Stimulated activated naive CD8-positive, alpha-beta T cell treated with anti-CD3 and anti-CD28 coated beads, Interleukin-15, Interleukin-2, amounts not matched to agents 100 ng/mL and 50 ng/mL, for 24 hours (primary cell): ENCODE results near the gene DDIT4.

Experiments used
- H3K27ac Mint-ChIP-seq: one replicate; pipeline ENCODE4 v1.8.0; 2021; ENCODE audit warnings: mild to moderate bottlenecking, mixed read lengths
- H3K27me3 Mint-ChIP-seq: one replicate; pipeline ENCODE4 v1.8.0; 2021; ENCODE audit warnings: mixed read lengths
- H3K36me3 Mint-ChIP-seq: one replicate; pipeline ENCODE4 v1.8.0; 2021; ENCODE audit warnings: low read depth, mixed read lengths
- H3K4me1 Mint-ChIP-seq: one replicate; pipeline ENCODE4 v1.8.0; 2021; ENCODE audit warnings: low read depth, mixed read lengths
- H3K4me3 Mint-ChIP-seq: one replicate; pipeline ENCODE4 v1.8.0; 2021; ENCODE audit warnings: mild to moderate bottlenecking, mixed read lengths
- H3K9me3 Mint-ChIP-seq: one replicate; pipeline ENCODE4 v1.8.0; 2021; ENCODE audit warnings: mixed read lengths

Gene DDIT4

GRCh38 chr10:72309290-72310240, 35.8 kb downstream of the DDIT4 start:
- Mint-ChIP-seq H3K4me3 (peak overlapping the region; percentile 49), H3K36me3 (no peaks in the 10 kb centered on the region), H3K27me3 (no peaks in the 10 kb centered on the region), H3K27ac (peak overlapping the region; percentile 91), H3K4me1 (peaks cover 69% of the 10 kb centered on the region), H3K9me3 (no peaks in the 10 kb centered on the region)

DNA sequence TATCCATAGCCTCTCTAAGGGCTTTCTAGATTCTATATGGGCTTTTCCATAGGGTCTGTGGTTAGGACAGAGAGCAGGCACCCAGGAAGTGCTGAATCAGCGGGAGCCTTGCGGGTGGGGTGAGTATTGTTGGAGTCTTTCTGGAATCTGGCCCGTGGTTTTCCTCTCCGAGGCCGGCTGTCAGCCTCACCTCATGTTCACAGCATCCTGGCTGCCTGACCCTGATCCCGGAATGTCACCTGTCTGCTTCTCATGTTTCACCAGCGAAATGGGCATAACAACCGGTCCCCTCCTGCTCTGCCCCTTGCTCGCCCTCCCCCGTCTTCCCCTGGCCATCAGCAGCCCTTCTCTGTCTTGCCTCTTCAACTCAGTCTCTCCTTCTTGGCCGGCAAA, 36.5 kb downstream of the DDIT4 start:
- peak overlapping the region; percentile 91 for H3K27ac Mint-ChIP-seq

GRCh38 chr10:72310636-72311035, 36.9 kb downstream of the DDIT4 start:
- peaks cover 67% of the 10 kb centered on the region for H3K4me1 Mint-ChIP-seq
- H3K36me3 Mint-ChIP-seq: no peaks in the 10 kb centered on the region
- peak overlapping the region; percentile 79 for H3K27ac Mint-ChIP-seq
- no peaks in the 10 kb centered on the region for H3K27me3 Mint-ChIP-seq
- no peaks in the 10 kb centered on the region for H3K9me3 Mint-ChIP-seq
- no peak overlapping the region for H3K4me3 Mint-ChIP-seq

More for the DNA sequence above, 36.5 kb downstream of the DDIT4 start:
- Mint-ChIP-seq H3K27me3 (no peaks in the 10 kb centered on the region), H3K9me3 (no peaks in the 10 kb centered on the region), H3K4me3 (no peak overlapping the region), H3K4me1 (peaks cover 67% of the 10 kb centered on the region), H3K36me3 (no peaks in the 10 kb centered on the region)

GRCh38 chr10:72311667-72312066, 37.9 kb downstream of the DDIT4 start:
- no peaks in the 10 kb centered on the region for H3K36me3 Mint-ChIP-seq
- no peaks in the 10 kb centered on the region for H3K27me3 Mint-ChIP-seq
- peak overlapping the region; percentile 47 for H3K27ac Mint-ChIP-seq

DNA sequence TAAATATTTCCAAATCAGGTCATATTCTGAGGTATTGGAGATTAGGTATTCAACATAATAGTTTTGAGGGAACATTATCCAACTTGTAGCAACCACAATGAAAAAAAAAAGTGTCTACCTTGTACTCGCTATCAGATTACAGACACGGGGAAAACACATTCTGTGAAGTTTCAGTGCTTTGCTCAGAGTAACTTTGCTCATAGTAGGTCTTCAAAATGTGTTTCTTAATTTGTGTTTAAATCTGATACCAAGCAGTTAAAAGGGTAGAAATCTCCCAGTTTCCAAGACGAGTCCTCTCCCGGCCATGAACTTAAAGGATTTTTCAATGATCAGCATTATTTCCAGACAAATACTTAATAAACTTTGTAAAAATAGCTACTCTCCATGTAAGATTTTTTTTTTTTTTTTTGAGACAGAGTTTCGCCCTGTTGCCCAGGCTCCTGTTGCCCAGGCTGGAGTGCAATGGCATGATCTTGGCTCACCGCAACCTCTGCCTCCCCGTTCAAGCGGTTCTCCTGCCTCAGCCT, 39.2 kb downstream of the DDIT4 start:
- no peaks in the 10 kb centered on the region for H3K27me3 Mint-ChIP-seq

More at GRCh38 chr10:72311667-72312066, 37.9 kb downstream of the DDIT4 start:
- Mint-ChIP-seq H3K9me3 (no peaks in the 10 kb centered on the region), H3K4me1 (peaks cover 68% of the 10 kb centered on the region), H3K4me3 (no peak overlapping the region)

GRCh38 chr10:72314263-72314662, 40.5 kb downstream of the DDIT4 start:
- H3K27ac Mint-ChIP-seq: no peak overlapping the region
- peaks cover 66% of the 10 kb centered on the region for H3K4me1 Mint-ChIP-seq
- H3K27me3 Mint-ChIP-seq: no peaks in the 10 kb centered on the region
- no peaks in the 10 kb centered on the region for H3K9me3 Mint-ChIP-seq
- no peak overlapping the region for H3K4me3 Mint-ChIP-seq
- no peaks in the 10 kb centered on the region for H3K36me3 Mint-ChIP-seq

More for the DNA sequence above, 39.2 kb downstream of the DDIT4 start:
- Mint-ChIP-seq H3K27ac (no peak overlapping the region), H3K36me3 (no peaks in the 10 kb centered on the region), H3K4me3 (no peak overlapping the region), H3K4me1 (peaks cover 66% of the 10 kb centered on the region), H3K9me3 (no peaks in the 10 kb centered on the region)

DNA sequence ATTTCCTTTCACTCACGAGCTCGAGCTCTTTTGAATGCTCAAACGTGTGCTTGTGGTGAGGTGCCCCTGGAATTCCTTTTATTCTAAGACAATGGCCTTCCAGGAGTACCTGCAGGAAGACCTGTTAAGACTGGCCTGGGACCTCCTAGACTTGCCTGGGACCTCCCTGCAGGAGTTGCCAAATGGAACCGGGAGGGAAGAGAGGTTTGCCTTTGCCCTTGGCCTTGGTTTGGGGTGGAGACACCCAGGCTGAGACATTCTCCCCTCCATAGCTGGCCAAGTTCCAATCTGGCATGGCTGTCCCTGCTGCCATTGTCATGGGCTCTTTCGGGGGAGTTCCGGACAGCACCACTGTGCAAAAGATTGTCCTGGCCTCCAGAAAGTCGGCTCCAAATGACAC, 41.3 kb downstream of the DDIT4 start:
- no peaks in the 10 kb centered on the region for H3K27me3 Mint-ChIP-seq
- H3K4me3 Mint-ChIP-seq: no peak overlapping the region
- no peaks in the 10 kb centered on the region for H3K9me3 Mint-ChIP-seq
- no peak overlapping the region for H3K27ac Mint-ChIP-seq
- H3K36me3 Mint-ChIP-seq: no peaks in the 10 kb centered on the region
- peaks cover 61% of the 10 kb centered on the region for H3K4me1 Mint-ChIP-seq

DNA sequence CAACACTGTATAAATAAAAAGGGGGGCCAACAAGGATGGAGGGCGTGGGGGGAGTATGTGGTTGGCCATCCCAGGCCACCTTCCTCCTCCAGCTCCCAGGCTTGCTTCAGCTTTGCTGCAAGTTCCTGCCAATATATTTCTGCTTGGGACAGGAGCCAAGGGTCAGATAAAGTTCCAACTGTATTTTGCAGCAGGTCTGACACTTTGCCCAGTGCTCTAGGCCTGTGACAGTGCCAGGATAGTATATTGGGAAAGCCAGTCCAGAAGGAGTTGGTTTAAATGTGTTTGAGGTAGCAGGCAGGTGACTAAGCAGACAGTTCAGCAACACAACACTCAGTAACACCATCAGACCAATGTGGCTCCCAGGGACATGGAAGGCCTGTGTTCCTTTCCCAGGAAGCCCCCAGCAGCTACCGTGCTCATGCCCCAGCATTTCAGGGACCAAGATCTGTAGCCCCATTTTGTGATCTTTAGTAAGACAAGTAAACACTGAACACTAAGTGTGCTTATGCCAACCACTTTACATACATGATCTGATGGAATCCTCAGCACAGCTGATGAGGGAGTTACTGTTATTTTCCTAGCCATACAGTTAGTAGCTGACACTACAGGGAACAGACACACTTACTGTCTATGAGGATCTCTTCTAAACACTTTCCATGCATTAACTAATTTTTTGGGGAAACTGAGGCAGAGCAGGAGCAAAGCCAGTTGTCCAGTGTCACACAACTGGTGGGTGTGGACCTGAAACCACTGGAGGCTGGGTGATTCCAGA, 42.1 kb downstream of the DDIT4 start:
- H3K36me3 Mint-ChIP-seq: no peaks in the 10 kb centered on the region
- H3K27ac Mint-ChIP-seq: peak overlapping the region; percentile 74
- H3K4me1 Mint-ChIP-seq: peaks cover 61% of the 10 kb centered on the region
- H3K9me3 Mint-ChIP-seq: no peaks in the 10 kb centered on the region
- no peaks in the 10 kb centered on the region for H3K27me3 Mint-ChIP-seq
- no peak overlapping the region for H3K4me3 Mint-ChIP-seq

DNA sequence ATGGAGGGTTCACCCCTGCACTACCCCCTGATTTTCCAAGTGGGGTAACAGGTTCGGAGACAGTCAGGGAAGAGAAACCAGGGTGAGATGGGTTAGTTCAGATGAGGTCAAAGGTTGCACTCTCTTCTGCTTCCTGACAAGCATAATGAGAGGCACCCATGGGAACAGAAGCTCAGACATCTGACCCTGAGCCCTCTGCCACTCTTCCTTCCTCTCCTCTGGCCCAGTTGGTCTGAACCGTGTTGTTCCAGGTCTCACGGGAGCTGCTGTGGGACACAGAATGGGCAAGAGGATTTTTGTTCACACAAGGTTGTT, 42.6 kb downstream of the DDIT4 start:
- Mint-ChIP-seq H3K4me3 (no peak overlapping the region), H3K9me3 (no peaks in the 10 kb centered on the region), H3K27ac (peak overlapping the region; percentile 74), H3K4me1 (peaks cover 61% of the 10 kb centered on the region), H3K36me3 (no peaks in the 10 kb centered on the region), H3K27me3 (no peaks in the 10 kb centered on the region)

DNA sequence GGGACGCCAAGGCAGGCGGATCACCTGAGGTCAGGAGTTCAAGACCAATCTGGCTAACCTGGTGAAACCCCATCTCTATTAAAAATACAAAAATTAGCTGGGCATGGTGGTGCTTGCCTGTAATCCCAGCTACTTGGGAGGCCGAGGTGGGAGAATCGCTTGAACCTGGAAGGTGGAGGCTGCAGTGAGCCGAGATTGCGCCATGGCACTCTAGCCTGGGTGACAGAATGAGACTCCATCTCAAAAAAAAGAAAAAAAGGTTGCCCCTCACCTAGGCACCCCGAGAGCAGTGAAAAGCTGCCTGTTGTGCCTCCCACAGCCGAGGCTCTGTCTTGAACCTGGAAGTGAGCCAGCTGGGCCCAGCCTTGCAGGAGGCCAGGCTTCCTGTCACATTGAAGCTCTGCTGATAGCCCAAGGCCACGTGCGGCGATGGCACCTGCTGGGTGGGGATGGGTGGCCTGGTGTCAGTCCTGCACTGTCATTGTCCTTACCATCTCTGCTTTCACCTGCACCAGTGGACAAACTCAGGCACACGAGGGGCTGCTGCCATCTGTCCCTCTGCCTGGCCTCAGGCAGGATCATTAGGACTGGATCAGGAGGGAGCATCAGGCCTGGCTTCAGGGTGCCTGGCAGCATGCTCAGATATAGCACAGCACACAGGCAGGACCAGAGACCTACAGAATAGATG, 43.2 kb downstream of the DDIT4 start:
- Mint-ChIP-seq H3K4me1 (peaks cover 63% of the 10 kb centered on the region), H3K27ac (peak overlapping the region; percentile 94), H3K36me3 (no peaks in the 10 kb centered on the region), H3K27me3 (no peaks in the 10 kb centered on the region), H3K9me3 (no peaks in the 10 kb centered on the region), H3K4me3 (no peak overlapping the region)

- Mint-ChIP-seq H3K4me1 (peaks cover 79% of the 10 kb centered on the region), H3K36me3 (no peaks in the 10 kb centered on the region), H3K27ac (peak overlapping the region; percentile 97), H3K9me3 (no peaks in the 10 kb centered on the region), H3K4me3 (peak overlapping the region; percentile 84), H3K27me3 (no peaks in the 10 kb centered on the region)
These were observed 44.9 kb downstream of the DDIT4 start for GRCh38 chr10:72318418-72319262.

DNA sequence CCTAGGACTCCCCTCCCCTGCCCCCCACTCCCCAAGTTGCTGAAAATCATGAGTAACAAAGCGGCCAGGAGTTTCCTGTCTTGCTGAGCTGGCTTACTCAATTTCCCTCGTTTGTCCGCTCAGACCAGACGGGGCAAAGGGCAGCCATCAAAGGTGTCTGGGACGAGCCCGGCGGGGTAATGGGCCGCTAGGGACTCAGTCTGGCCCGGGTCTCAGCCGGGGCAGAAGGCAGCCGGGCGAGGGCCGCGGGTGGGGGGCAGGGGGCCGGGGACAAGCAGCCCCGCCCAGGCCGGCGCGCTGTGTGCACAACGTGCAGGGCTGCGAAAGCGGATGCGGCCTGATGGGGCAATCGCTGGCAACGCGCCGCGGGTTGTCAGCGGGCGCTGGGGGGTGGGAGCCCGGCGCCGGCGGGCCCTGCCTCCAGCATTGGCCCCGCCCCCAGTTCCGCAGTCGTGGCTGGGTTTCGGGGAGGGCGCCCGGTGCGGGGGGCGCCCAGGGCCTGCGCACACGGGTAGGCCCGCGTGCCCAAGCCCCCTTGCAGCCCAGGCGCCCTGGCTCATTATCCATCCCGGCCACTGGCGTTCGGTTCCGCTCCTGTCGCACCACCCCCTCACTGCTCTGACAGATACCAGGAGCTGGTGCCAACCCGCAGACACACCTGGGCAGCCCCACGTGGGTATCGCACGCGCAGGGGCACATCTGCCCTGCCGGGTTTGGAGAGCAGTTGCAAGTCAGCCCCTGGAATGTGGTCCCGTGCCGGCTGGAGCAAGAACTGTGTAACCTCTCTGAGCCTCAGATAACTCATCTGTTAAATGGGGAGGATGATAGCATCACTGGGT, 45.9 kb downstream of the DDIT4 start:
- Mint-ChIP-seq H3K27me3 (no peaks in the 10 kb centered on the region), H3K36me3 (no peaks in the 10 kb centered on the region), H3K4me1 (peaks cover 88% of the 10 kb centered on the region), H3K9me3 (no peaks in the 10 kb centered on the region), H3K27ac (peak overlapping the region; percentile 97), H3K4me3 (peak overlapping the region; percentile 84)

GRCh38 chr10:72320676-72321247, 47.0 kb downstream of the DDIT4 start:
- Mint-ChIP-seq H3K4me1 (peaks cover 80% of the 10 kb centered on the region), H3K27ac (peak overlapping the region; percentile 97)

More at GRCh38 chr10:72320676-72321247, 47.0 kb downstream of the DDIT4 start:
- Mint-ChIP-seq H3K27me3 (no peaks in the 10 kb centered on the region), H3K36me3 (no peaks in the 10 kb centered on the region), H3K9me3 (no peaks in the 10 kb centered on the region), H3K4me3 (peak overlapping the region; percentile 81)
